Measurements from ENCODE around the gene CLEC16A. TPM values are rescaled to one million over a fixed set of nuclear protein-coding genes. Genes with fewer than 3 reads are reported as not detected.

CLEC16A gene
- total and polyA plus RNA-seq, 9 of the 15 experiments (the other 6 are each of a cell fraction or from before 2014, with no cell fraction given), result 1.00 to 22.3 (median 10.0) TPM

DNA sequence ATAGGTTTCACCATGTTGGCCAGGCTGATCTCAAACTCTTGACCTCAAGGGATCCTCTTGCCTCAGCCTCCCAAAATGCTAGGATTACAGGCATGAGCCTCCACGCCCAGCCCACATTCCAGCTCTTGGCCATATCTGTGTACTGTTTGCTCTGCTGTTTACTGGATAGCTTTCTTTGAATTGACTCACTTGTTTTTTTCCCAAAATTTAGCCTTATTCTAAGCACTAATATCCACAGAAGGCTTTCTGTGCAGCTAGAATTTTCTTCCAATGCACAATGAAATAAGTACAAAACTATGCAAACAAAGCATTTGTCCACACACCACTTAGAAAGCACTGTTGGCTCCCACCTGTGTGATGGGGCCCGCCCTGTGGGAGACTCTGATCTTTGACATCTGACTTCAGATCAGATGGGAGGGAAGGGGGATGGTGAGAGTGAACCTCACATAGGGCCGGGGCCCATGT, 72.2 kb downstream of the CLEC16A start:
- 71% methylated on average over 2 of the region's 3 CpGs for WGBS (ENCODE audit: insufficient coverage, low coverage, missing lambda C conversion rate)
- Histone ChIP-seq H3K9me3 (replicated peaks; ENCODE audit: control insufficient read depth, insufficient read depth, low read depth, low read length) (no peaks in the 10 kb centered on the region), H3K4me2 (ENCODE audit: insufficient read depth, low read length) (no peak overlapping the region), H3K27me3 (ENCODE audit: control insufficient read depth in 2 of 2, insufficient read depth in 2 of 2, low read length in 2 of 2) (no peaks in the 10 kb centered on the region), H3K9me1 (ENCODE audit: control insufficient read depth, insufficient read depth, low read length) (no peaks in the 10 kb centered on the region), H3K4me3 (no peak overlapping the region), H3K36me3 (ENCODE audit: control insufficient read depth, insufficient read depth, low read length) (peaks cover 5% of the 10 kb centered on the region; the same call in 1 of the 3 replicates), H3K27ac (ENCODE audit: extremely low read depth, low read depth, low read length) (no peak overlapping the region), H3K4me1 (replicated peaks in 1 of 2; ENCODE audit: control insufficient read depth in 2 of 2, insufficient read depth in 2 of 2, low read length in 2 of 2) (peaks cover 4 to 5% of the 10 kb centered on the region in 2 experiments), H3K9ac (ENCODE audit: insufficient read depth in 1 of 2, low read depth in 2 of 2, low read length in 2 of 2) (no peak overlapping the region), H2AFZ (ENCODE audit: low read depth, low read length) (no peak overlapping the region), H3K79me2 (ENCODE audit: control insufficient read depth, insufficient read depth, low read length) (no peaks in the 10 kb centered on the region), H4K20me1 (replicated peaks; ENCODE audit: control insufficient read depth, insufficient read depth, low read length) (no peaks in the 10 kb centered on the region)
- DNase-seq (ENCODE audit: extremely low read depth in 1 of 4, low spot score in 3 of 4), result no peak
- ChIA-PET CTCF (ENCODE audit: low intra/inter-chr PET ratio) (no interaction called here), POLR2A (interaction anchor here (0.6 to 0.7 kb wide), 2 partner anchors 239 to 683 kb away, joined by 3 to 4 read pairs; no protein-coding TSS in a partner anchor)
- FAIRE-seq, result no peak
- ATAC-seq, result no peak
- in situ Hi-C loops (cut with MboI) (no loop called here), intact Hi-C loops (cut with micrococcal nuclease) (no loop called here)
- no TSS peak for BruUV-seq (replicated peaks)
- TF ChIP-seq CSDE1 (IDR thresholded peaks at IDR 0.05) (no peak), BRF1 (IDR thresholded peaks at IDR 0.05; ENCODE audit: borderline replicate concordance, extremely low read depth, insufficient read length) (no peak), GTF3C2 (IDR thresholded peaks at IDR 0.05; ENCODE audit: borderline replicate concordance, extremely low read depth, insufficient read length) (no peak), COPS2 (conservative IDR thresholded peaks at IDR 0.05) (no peak), ILF3 (IDR thresholded peaks at IDR 0.05; ENCODE audit: borderline replicate concordance) (no peak), E2F5 (CRISPR knock-in tag; IDR thresholded peaks at IDR 0.05) (no peak), CHAMP1 (IDR thresholded peaks at IDR 0.05) (no peak), ARID1B (IDR thresholded peaks at IDR 0.05) (no peak), MYNN (IDR thresholded peaks at IDR 0.05) (no peak), MYNN (CRISPR knock-in tag; IDR thresholded peaks at IDR 0.05) (no peak), THAP12 (CRISPR knock-in tag; IDR thresholded peaks at IDR 0.05) (no peak), HCFC1 (IDR thresholded peaks at IDR 0.05; ENCODE audit: low read depth, low read length) (no peak)
- TF ChIP-seq, protein P1, sequence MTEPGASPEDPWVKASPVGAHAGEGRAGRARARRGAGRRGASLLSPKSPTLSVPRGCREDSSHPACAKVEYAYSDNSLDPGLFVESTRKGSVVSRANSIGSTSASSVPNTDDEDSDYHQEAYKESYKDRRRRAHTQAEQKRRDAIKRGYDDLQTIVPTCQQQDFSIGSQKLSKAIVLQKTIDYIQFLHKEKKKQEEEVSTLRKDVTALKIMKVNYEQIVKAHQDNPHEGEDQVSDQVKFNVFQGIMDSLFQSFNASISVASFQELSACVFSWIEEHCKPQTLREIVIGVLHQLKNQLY (CRISPR knock-in tag; conservative IDR thresholded peaks at IDR 0.05), result no peak

Data from K562 (cell line).